Measurements from ENCODE around the gene ZNF330. TPM values are rescaled to one million over a fixed set of nuclear protein-coding genes. Genes with fewer than 3 reads are reported as not detected.
"Not testable (repeated sequence)": the region's sequence is repeated elsewhere in the genome, so short reads cannot be mapped to it uniquely, and the experiment has no call there.

The ZNF330 gene
- total RNA-seq, 5 donors from 2014 or later (not counting 1 experiment from before 2014, with no cell fraction given), result 31.4 to 41.5 (median 37.9) TPM

- ChIA-PET POLR2A (no interaction called here), CTCF (no interaction called here)
- H3K9me3 Mint-ChIP-seq, result no peaks in the 10 kb centered on the region
- no peaks in the 10 kb centered on the region for H3K9me3 ChIP-seq
- no peaks in the 10 kb centered on the region for H3K36me3 ChIP-seq (ENCODE audit: control insufficient read depth in 2 of 2, extremely low read depth in 1 of 2, insufficient read depth in 1 of 2, low read length in 1 of 2)
- H3K27me3 ChIP-seq (replicated peaks in 1 of 2; ENCODE audit: control insufficient read depth in 2 of 2, extremely low read depth in 1 of 2, insufficient read depth in 2 of 2, low read length in 1 of 2), result peaks cover 0 to 11% of the 10 kb centered on the region in 2 experiments
- DNase-seq (no peak), ATAC-seq (replicated peaks in 1 of 4) (no peak)
- no peak overlapping the region for H3K4me3 ChIP-seq (ENCODE audit: control insufficient read depth in 1 of 2, extremely low read depth in 1 of 2, low read length in 1 of 2)
- no peaks in the 10 kb centered on the region for H3K36me3 Mint-ChIP-seq
- H3K4me1 ChIP-seq (ENCODE audit: control insufficient read depth in 1 of 2, extremely low read depth in 1 of 2, insufficient read depth in 2 of 2, low read length in 2 of 2), result no peaks in the 10 kb centered on the region
- H3K27ac ChIP-seq (ENCODE audit: low read length), result no peak overlapping the region
- no peak overlapping the region for H3K27ac Mint-ChIP-seq
- H3K4me1 Mint-ChIP-seq, result no peaks in the 10 kb centered on the region
- H3K4me3 Mint-ChIP-seq, result no peak overlapping the region
- peaks cover 7 to 15% of the 10 kb centered on the region in 2 donors for H3K27me3 Mint-ChIP-seq
- 87% methylated on average over 18 of the region's 26 CpGs for WGBS (ENCODE audit: insufficient coverage)
Observed at GRCh38 chr4:141213550-141213991, 7.1 kb upstream of the ZNF330 start.

- ATAC-seq (replicated peaks in 1 of 4) (no peak), DNase-seq (no peak)
- H3K4me3 ChIP-seq (ENCODE audit: control insufficient read depth in 1 of 2, extremely low read depth in 1 of 2, low read length in 1 of 2), result no peak overlapping the region
- no peaks in the 10 kb centered on the region for H3K36me3 ChIP-seq (ENCODE audit: control insufficient read depth in 2 of 2, extremely low read depth in 1 of 2, insufficient read depth in 1 of 2, low read length in 1 of 2)
- H3K4me1 ChIP-seq (ENCODE audit: control insufficient read depth in 1 of 2, extremely low read depth in 1 of 2, insufficient read depth in 2 of 2, low read length in 2 of 2), result no peaks in the 10 kb centered on the region
- no peak overlapping the region for H3K27ac ChIP-seq (ENCODE audit: low read length)
- POLR2A ChIA-PET, result no interaction called here
- peaks cover 2% of the 10 kb centered on the region in 3 donors for H3K4me1 Mint-ChIP-seq
- CTCF ChIA-PET, result no interaction called here
- H3K9me3 ChIP-seq, result no peaks in the 10 kb centered on the region
- H3K27ac Mint-ChIP-seq, result no peak overlapping the region
- H3K36me3 Mint-ChIP-seq, result no peaks in the 10 kb centered on the region
- H3K27me3 Mint-ChIP-seq, result peaks cover 14 to 23% of the 10 kb centered on the region in 2 donors
- H3K9me3 Mint-ChIP-seq, result no peaks in the 10 kb centered on the region
- peaks cover 0 to 11% of the 10 kb centered on the region in 2 experiments for H3K27me3 ChIP-seq (replicated peaks in 1 of 2; ENCODE audit: control insufficient read depth in 2 of 2, extremely low read depth in 1 of 2, insufficient read depth in 2 of 2, low read length in 1 of 2)
- H3K4me3 Mint-ChIP-seq, result no peak overlapping the region
Observed at GRCh38 chr4:141215030-141215429, 5.7 kb upstream of the ZNF330 start.

- peaks cover 0 to 11% of the 10 kb centered on the region in 2 experiments for H3K27me3 ChIP-seq (replicated peaks in 1 of 2; ENCODE audit: control insufficient read depth in 2 of 2, extremely low read depth in 1 of 2, insufficient read depth in 2 of 2, low read length in 1 of 2)
- no peaks in the 10 kb centered on the region for H3K9me3 ChIP-seq
- WGBS (ENCODE audit: insufficient coverage), result no CpG with 5 or more reads among the region's 5 CpGs
- ATAC-seq (replicated peaks in 1 of 4) (no peak), DNase-seq (no peak)
- H3K36me3 ChIP-seq (ENCODE audit: control insufficient read depth in 2 of 2, extremely low read depth in 1 of 2, insufficient read depth in 1 of 2, low read length in 1 of 2), result no peaks in the 10 kb centered on the region
- peaks cover 14 to 23% of the 10 kb centered on the region in 2 donors for H3K27me3 Mint-ChIP-seq
- H3K27ac Mint-ChIP-seq, result no peak overlapping the region
- H3K4me1 Mint-ChIP-seq, result peaks cover 6 to 11% (median 8%) of the 10 kb centered on the region in 3 donors
- ChIA-PET CTCF (no interaction called here), POLR2A (no interaction called here)
- H3K9me3 Mint-ChIP-seq, result no peaks in the 10 kb centered on the region
- H3K36me3 Mint-ChIP-seq, result no peaks in the 10 kb centered on the region
- peaks cover 0 to 4% of the 10 kb centered on the region in 2 experiments for H3K4me1 ChIP-seq (ENCODE audit: control insufficient read depth in 1 of 2, extremely low read depth in 1 of 2, insufficient read depth in 2 of 2, low read length in 2 of 2)
- no peak overlapping the region for H3K4me3 ChIP-seq (ENCODE audit: control insufficient read depth in 1 of 2, extremely low read depth in 1 of 2, low read length in 1 of 2)
- no peak overlapping the region for H3K27ac ChIP-seq (ENCODE audit: low read length)
- no peak overlapping the region for H3K4me3 Mint-ChIP-seq
Observed at GRCh38 chr4:141216002-141216761, 4.5 kb upstream of the ZNF330 start.

GRCh38 chr4:141220271-141220670, 424 bp upstream of the ZNF330 start:
- Histone ChIP-seq H3K4me1 (ENCODE audit: control insufficient read depth in 1 of 2, extremely low read depth in 1 of 2, insufficient read depth in 2 of 2, low read length in 2 of 2) (peaks cover 7 to 17% of the 10 kb centered on the region in 2 experiments), H3K27me3 (replicated peaks in 1 of 2; ENCODE audit: control insufficient read depth in 2 of 2, extremely low read depth in 1 of 2, insufficient read depth in 2 of 2, low read length in 1 of 2) (no peaks in the 10 kb centered on the region), H3K36me3 (ENCODE audit: control insufficient read depth in 2 of 2, extremely low read depth in 1 of 2, insufficient read depth in 1 of 2, low read length in 1 of 2) (peaks cover 0 to 12% of the 10 kb centered on the region in 2 donors), H3K4me3 (ENCODE audit: control insufficient read depth in 1 of 2, extremely low read depth in 1 of 2, low read length in 1 of 2) (peak overlapping the region; percentile 77 to 99), H3K9me3 (no peaks in the 10 kb centered on the region), H3K27ac (ENCODE audit: low read length) (no peak overlapping the region)
- Mint-ChIP-seq H3K4me1 (peaks cover 34 to 48% (median 44%) of the 10 kb centered on the region in 3 donors), H3K36me3 (peaks cover 17% of the 10 kb centered on the region), H3K4me3 (peak overlapping the region; percentile 90 to 99 (median 92)), H3K27me3 (peaks cover 10 to 13% of the 10 kb centered on the region in 2 donors), H3K27ac (peak overlapping the region; percentile 25 to 92), H3K9me3 (no peaks in the 10 kb centered on the region)
- DNase-seq (peak in 2 of 35 experiments; percentile 1 to 4), ATAC-seq (replicated peaks in 1 of 4) (peak in 1 of 4 experiments; percentile 3)
- ChIA-PET CTCF (no interaction called here), POLR2A (no interaction called here)
- WGBS (ENCODE audit: insufficient coverage), result 100% methylated on average over 5 of the region's 7 CpGs

GRCh38 chr4:141223418-141223817, 2.7 kb downstream of the ZNF330 start:
- H3K9me3 Mint-ChIP-seq, result no peaks in the 10 kb centered on the region
- peak overlapping the region in 2 of 3 donors; percentile 8 to 90 for H3K4me3 Mint-ChIP-seq
- no peaks in the 10 kb centered on the region for H3K27me3 ChIP-seq (replicated peaks in 1 of 2; ENCODE audit: control insufficient read depth in 2 of 2, extremely low read depth in 1 of 2, insufficient read depth in 2 of 2, low read length in 1 of 2)
- peaks cover 7 to 9% of the 10 kb centered on the region in 2 donors for H3K27me3 Mint-ChIP-seq
- H3K36me3 Mint-ChIP-seq, result peaks cover 40% of the 10 kb centered on the region
- WGBS (ENCODE audit: insufficient coverage), result 80% methylated on average over 1 of the region's 1 CpG
- DNase-seq, result no peak
- H3K4me1 Mint-ChIP-seq, result peaks cover 40 to 53% (median 52%) of the 10 kb centered on the region in 3 donors
- no peaks in the 10 kb centered on the region for H3K9me3 ChIP-seq
- CTCF ChIA-PET, result no interaction called here
- peaks cover 0 to 20% of the 10 kb centered on the region in 2 donors for H3K36me3 ChIP-seq (ENCODE audit: control insufficient read depth in 2 of 2, extremely low read depth in 1 of 2, insufficient read depth in 1 of 2, low read length in 1 of 2)
- no peak for ATAC-seq (replicated peaks in 1 of 4)
- POLR2A ChIA-PET, result no interaction called here
- no peak overlapping the region for H3K27ac Mint-ChIP-seq
- H3K4me1 ChIP-seq (ENCODE audit: control insufficient read depth in 1 of 2, extremely low read depth in 1 of 2, insufficient read depth in 2 of 2, low read length in 2 of 2), result peaks cover 7 to 17% of the 10 kb centered on the region in 2 experiments
- no peak overlapping the region for H3K27ac ChIP-seq (ENCODE audit: low read length)
- H3K4me3 ChIP-seq (ENCODE audit: control insufficient read depth in 1 of 2, extremely low read depth in 1 of 2, low read length in 1 of 2), result no peak overlapping the region

- Mint-ChIP-seq H3K36me3 (peaks cover 60% of the 10 kb centered on the region), H3K4me1 (peaks cover 27 to 38% (median 35%) of the 10 kb centered on the region in 3 donors)
- DNase-seq; ATAC-seq (replicated peaks in 1 of 4); CTCF ChIA-PET; H3K27ac ChIP-seq (ENCODE audit: low read length); POLR2A ChIA-PET; H3K4me3 ChIP-seq (ENCODE audit: control insufficient read depth in 1 of 2, extremely low read depth in 1 of 2, low read length in 1 of 2); H3K9me3 Mint-ChIP-seq; H3K27ac Mint-ChIP-seq; H3K27me3 ChIP-seq (replicated peaks in 1 of 2; ENCODE audit: control insufficient read depth in 2 of 2, extremely low read depth in 1 of 2, insufficient read depth in 2 of 2, low read length in 1 of 2); H3K27me3 Mint-ChIP-seq; H3K4me1 ChIP-seq (ENCODE audit: control insufficient read depth in 1 of 2, extremely low read depth in 1 of 2, insufficient read depth in 2 of 2, low read length in 2 of 2); H3K4me3 Mint-ChIP-seq; H3K9me3 ChIP-seq: not testable (repeated sequence)
- WGBS (ENCODE audit: insufficient coverage), result no CpG with 5 or more reads among the region's 5 CpGs
- H3K36me3 ChIP-seq (ENCODE audit: control insufficient read depth in 2 of 2, extremely low read depth in 1 of 2, insufficient read depth in 1 of 2, low read length in 1 of 2), result peaks cover 0 to 55% of the 10 kb centered on the region in 2 donors
Observed at GRCh38 chr4:141227280-141227679, 6.6 kb downstream of the ZNF330 start.
